ENCODE data around the gene NPHP4. TPM values are rescaled to one million over a fixed set of nuclear protein-coding genes. Genes with fewer than 3 reads are reported as not detected.

NPHP4 gene
- polyA plus RNA-seq, 2 of the 4 experiments (the other 2 are of a cell fraction): 2.9 to 5.1 TPM

- TF ChIP-seq KDM1A (IDR thresholded peaks at IDR 0.05; ENCODE audit: low read depth) (no peak), CBX8 (IDR thresholded peaks at IDR 0.05) (no peak), ZC3H11A (IDR thresholded peaks at IDR 0.05) (no peak)
These were observed 1.3 kb downstream of the NPHP4 start (continued) for GRCh38 chr1:5990913-5991312.

DNA sequence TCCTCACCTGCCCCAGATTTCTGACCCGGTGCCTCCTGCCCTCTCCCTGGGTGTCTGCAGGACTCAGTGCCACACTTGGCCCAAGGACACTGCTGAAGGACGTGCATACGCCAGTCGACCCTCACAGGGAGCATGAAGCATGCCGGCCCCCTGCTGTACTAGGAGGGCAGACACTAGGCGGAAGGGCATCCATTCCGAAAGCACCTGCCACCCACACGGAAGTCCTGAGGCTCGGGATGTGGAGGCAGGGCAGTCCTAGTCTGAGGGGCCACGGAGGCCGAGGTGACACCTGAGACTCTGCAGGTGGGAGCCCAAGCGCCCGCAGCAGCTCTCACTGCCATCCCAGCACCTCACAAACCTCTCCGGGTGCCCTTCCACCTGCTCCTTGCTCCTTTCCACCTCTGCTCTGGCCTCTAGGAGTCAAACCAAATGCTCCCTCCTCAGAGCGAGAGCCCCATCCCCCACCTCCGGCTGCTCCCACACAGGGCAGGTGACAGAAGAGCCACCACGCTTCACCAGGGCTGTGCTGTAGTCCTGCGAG is 2.4 kb downstream of the NPHP4 start:
- DNase-seq (ENCODE audit: low read depth in 1 of 2, low spot score in 1 of 2) (no peak), FAIRE-seq (no peak)
- CTCF ChIA-PET: interaction anchor here (0.6 kb wide), 1 partner anchor 14 kb away, joined by 3 read pairs; no protein-coding TSS in a partner anchor

GRCh38 chr1:5989286-5989605 is 3.0 kb downstream of the NPHP4 start:
- FAIRE-seq (no peak), ATAC-seq (no peak), DNase-seq (ENCODE audit: low read depth in 1 of 2, low spot score in 1 of 2) (no peak)
- no peaks in the 10 kb centered on the region for H3K9me3 ChIP-seq
- POLR2A ChIA-PET: no interaction called here
- H3K4me3 ChIP-seq: no peak overlapping the region
- CTCF ChIA-PET: no interaction called here
- TF ChIP-seq, protein P1, sequence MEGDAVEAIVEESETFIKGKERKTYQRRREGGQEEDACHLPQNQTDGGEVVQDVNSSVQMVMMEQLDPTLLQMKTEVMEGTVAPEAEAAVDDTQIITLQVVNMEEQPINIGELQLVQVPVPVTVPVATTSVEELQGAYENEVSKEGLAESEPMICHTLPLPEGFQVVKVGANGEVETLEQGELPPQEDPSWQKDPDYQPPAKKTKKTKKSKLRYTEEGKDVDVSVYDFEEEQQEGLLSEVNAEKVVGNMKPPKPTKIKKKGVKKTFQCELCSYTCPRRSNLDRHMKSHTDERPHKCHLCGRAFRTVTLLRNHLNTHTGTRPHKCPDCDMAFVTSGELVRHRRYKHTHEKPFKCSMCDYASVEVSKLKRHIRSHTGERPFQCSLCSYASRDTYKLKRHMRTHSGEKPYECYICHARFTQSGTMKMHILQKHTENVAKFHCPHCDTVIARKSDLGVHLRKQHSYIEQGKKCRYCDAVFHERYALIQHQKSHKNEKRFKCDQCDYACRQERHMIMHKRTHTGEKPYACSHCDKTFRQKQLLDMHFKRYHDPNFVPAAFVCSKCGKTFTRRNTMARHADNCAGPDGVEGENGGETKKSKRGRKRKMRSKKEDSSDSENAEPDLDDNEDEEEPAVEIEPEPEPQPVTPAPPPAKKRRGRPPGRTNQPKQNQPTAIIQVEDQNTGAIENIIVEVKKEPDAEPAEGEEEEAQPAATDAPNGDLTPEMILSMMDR (IDR thresholded peaks at IDR 0.05): no peak
- no peak for TF ChIP-seq RFX5 (IDR thresholded peaks at IDR 0.05)
- TF ChIP-seq HEYL (CRISPR knock-in tag; IDR thresholded peaks at IDR 0.05): no peak
- no peak for TF ChIP-seq ESRRA (IDR thresholded peaks at IDR 0.05; ENCODE audit: borderline replicate concordance, low read length)
- TF ChIP-seq JUN (IDR thresholded peaks at IDR 0.05): no peak
- TF ChIP-seq RCOR1 (IDR thresholded peaks at IDR 0.05; ENCODE audit: low read depth, low read length): no peak
- TF ChIP-seq MAX (IDR thresholded peaks at IDR 0.05): no peak
- no peak for TF ChIP-seq GATA3 (IDR thresholded peaks at IDR 0.05; ENCODE audit: borderline replicate concordance)
- no peak for TF ChIP-seq CHD4 (IDR thresholded peaks at IDR 0.05; ENCODE audit: borderline replicate concordance)
- no peak overlapping the region for H3K27ac ChIP-seq
- H3K4me1 ChIP-seq: peaks cover 6% of the 10 kb centered on the region; the same call in 1 of the 3 replicates
- H3K4me2 ChIP-seq: no peak overlapping the region
- 88% methylated on average over 5 of the region's 5 CpGs for WGBS (ENCODE audit: missing lambda C conversion rate)

More for the DNA sequence above, 2.4 kb downstream of the NPHP4 start:
- WGBS (ENCODE audit: missing lambda C conversion rate): 100% methylated on average over 6 of the region's 18 CpGs
- POLR2A ChIA-PET: no interaction called here
- no peak overlapping the region for H3K27ac ChIP-seq
- no peaks in the 10 kb centered on the region for H3K9me3 ChIP-seq
- TF ChIP-seq CBX8 (IDR thresholded peaks at IDR 0.05) (no peak), CEBPB (IDR thresholded peaks at IDR 0.05) (no peak), RNF2 (IDR thresholded peaks at IDR 0.05; ENCODE audit: borderline replicate concordance, low read depth) (no peak), KDM1A (IDR thresholded peaks at IDR 0.05; ENCODE audit: low read depth) (no peak)
- no peak for ATAC-seq
- H3K4me1 ChIP-seq: peaks cover 6% of the 10 kb centered on the region; the same call in 1 of the 3 replicates
- no peak overlapping the region for H3K4me2 ChIP-seq
- no peak overlapping the region for H3K4me3 ChIP-seq

DNA sequence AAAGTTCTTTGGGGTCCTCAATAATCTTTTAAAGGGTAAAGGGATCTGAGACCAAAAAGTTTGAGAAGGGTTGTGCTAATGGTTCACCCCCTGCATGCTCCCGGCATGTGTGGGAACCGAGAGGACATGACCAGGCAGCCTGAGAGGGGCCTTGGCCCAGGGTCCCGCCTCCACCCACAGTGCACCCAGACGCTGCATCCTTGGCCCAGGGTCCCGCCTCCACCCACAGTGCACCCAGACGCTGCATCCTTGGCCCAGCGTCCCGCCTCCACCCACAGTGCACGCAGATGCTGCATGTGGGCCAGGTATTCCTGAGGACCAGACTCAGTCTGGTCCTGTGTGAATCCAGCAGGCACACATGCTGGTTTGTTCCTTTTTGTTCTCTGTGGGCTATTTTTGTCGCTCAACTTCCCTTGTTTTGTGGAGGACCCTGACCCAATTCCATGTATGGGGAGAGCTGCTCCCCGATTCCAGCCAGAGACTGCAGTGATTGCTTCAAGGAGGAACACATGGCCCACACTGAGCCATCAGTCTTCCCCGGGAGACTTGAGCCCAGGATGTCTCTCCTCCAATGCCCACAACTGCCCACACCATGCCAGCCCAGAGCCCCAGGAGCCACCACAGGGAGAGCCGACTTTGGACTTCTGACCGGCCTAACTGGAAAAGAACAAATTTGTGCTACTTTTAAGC is 3.5 kb downstream of the NPHP4 start:
- ATAC-seq (no peak), DNase-seq (ENCODE audit: low read depth in 1 of 2, low spot score in 1 of 2) (no peak), FAIRE-seq (no peak)
- H3K27ac ChIP-seq: no peak overlapping the region
- CTCF ChIA-PET: no interaction called here
- WGBS (ENCODE audit: missing lambda C conversion rate): 90% methylated on average over 13 of the region's 14 CpGs
- POLR2A ChIA-PET: no interaction called here
- H3K9me3 ChIP-seq: no peaks in the 10 kb centered on the region
- no peak overlapping the region for H3K4me3 ChIP-seq
- peaks cover 3% of the 10 kb centered on the region; the same call in 1 of the 3 replicates for H3K4me1 ChIP-seq
- no peak overlapping the region for H3K4me2 ChIP-seq
- TF ChIP-seq RFX5 (IDR thresholded peaks at IDR 0.05): no peak
- no peak for TF ChIP-seq POLR2A (IDR thresholded peaks at IDR 0.05; ENCODE audit: low read length)
- no peak for TF ChIP-seq NR3C1 (IDR thresholded peaks at IDR 0.05)
- TF ChIP-seq FOSL2 (IDR thresholded peaks at IDR 0.05): no peak
- TF ChIP-seq FOSL2 (CRISPR knock-in tag; IDR thresholded peaks at IDR 0.05): no peak
- no peak for TF ChIP-seq MYC (IDR thresholded peaks at IDR 0.05; ENCODE audit: borderline replicate concordance, low read length)
- no peak for TF ChIP-seq FOXS1 (CRISPR knock-in tag; IDR thresholded peaks at IDR 0.05)
- TF ChIP-seq ESRRA (IDR thresholded peaks at IDR 0.05; ENCODE audit: borderline replicate concordance, low read length): no peak
- no peak for TF ChIP-seq ZSCAN20 (CRISPR knock-in tag; IDR thresholded peaks at IDR 0.05)
- no peak for TF ChIP-seq HOXB13 (CRISPR knock-in tag; IDR thresholded peaks at IDR 0.05; ENCODE audit: low read depth)
